Breast epithelium (tissue), 3 donors: Measurements from ENCODE around the gene BTC.

Experiments used
- POLR2A ChIP-seq: fragments of 450-650 bp; IDR thresholded peaks from one replicate; pipeline ENCODE4 v1.6.1; 2016; ENCODE audit warnings: antibody characterized with exemption, mild to moderate bottlenecking, moderate library complexity
- POLR2AphosphoS5 ChIP-seq, 3 donors: sonication (generic); formaldehyde crosslinking; IDR thresholded peaks; one replicate each; pipeline ENCODE4 v1.6.1; 2017; ENCODE audit warnings: antibody characterized with exemption in 3 of 3
- TF ChIP-seq, protein P1 (sequence below), 3 donors: fragments of 450-650 bp; IDR thresholded peaks; one replicate each; pipeline ENCODE4 v1.5.1; 2016 to 2017; ENCODE audit warnings: antibody characterized with exemption in 3 of 3, mild to moderate bottlenecking in 3 of 3, moderate library complexity in 3 of 3

DNA sequence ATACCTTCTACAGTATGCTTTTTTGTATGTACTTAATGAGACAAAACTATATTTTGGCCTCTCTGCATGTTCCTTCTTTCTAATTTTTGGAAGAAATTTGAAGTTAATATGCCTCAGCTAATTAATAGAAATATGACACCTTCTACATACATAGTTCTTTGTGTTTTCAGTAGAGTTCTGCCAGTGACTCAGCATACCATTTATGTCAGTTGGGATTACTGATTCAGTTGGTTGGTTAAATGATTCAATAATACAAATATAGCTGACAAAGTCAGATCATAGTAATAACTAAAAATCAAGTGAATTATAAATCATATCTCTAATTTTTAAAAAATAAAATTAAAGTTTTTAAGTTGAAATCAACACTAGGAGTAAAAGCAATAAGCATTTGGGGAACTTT, 16.8 kb downstream of the BTC start:
- TF ChIP-seq, protein P1, sequence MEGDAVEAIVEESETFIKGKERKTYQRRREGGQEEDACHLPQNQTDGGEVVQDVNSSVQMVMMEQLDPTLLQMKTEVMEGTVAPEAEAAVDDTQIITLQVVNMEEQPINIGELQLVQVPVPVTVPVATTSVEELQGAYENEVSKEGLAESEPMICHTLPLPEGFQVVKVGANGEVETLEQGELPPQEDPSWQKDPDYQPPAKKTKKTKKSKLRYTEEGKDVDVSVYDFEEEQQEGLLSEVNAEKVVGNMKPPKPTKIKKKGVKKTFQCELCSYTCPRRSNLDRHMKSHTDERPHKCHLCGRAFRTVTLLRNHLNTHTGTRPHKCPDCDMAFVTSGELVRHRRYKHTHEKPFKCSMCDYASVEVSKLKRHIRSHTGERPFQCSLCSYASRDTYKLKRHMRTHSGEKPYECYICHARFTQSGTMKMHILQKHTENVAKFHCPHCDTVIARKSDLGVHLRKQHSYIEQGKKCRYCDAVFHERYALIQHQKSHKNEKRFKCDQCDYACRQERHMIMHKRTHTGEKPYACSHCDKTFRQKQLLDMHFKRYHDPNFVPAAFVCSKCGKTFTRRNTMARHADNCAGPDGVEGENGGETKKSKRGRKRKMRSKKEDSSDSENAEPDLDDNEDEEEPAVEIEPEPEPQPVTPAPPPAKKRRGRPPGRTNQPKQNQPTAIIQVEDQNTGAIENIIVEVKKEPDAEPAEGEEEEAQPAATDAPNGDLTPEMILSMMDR (IDR thresholded peaks at IDR 0.05): no peak
- no peak for TF ChIP-seq POLR2AphosphoS5 (IDR thresholded peaks at IDR 0.05)
- no peak for TF ChIP-seq POLR2A
